Activated CD4-positive, alpha-beta memory T cell treated with anti-CD3 and anti-CD28 coated beads, Interleukin-2, amount 10 ng/mL, durations not matched to agents 7 days and 5 days (primary cell): ENCODE data around the gene DIABLO. TPM values are rescaled to one million over a fixed set of nuclear protein-coding genes. Genes with fewer than 3 reads are reported as not detected.
"Not testable (repeated sequence)": the region's sequence is repeated elsewhere in the genome, so short reads cannot be mapped to it uniquely, and the experiment has no call there.

Experiments used
- CTCF ChIA-PET: fragments of 350-600 bp; sonication (Branson Sonifier 250); formaldehyde crosslinking; loops from one replicate; lab custom pipeline; 2021; ENCODE audit warnings: antibody characterized with exemption, inconsistent platforms; lab: Charles Lee
- POLR2A ChIA-PET: fragments of 350-600 bp; sonication (Branson Sonifier 250); formaldehyde crosslinking; loops from one replicate; lab custom pipeline; 2021; ENCODE audit warnings: antibody characterized with exemption; lab: Charles Lee
- DNase-seq: peaks from one replicate; pipeline ENCODE4 v3.0.0-alpha.2; 2020
- H3K27ac Mint-ChIP-seq: one replicate; pipeline ENCODE4 v1.8.0; 2021; ENCODE audit warnings: mild to moderate bottlenecking, mixed read lengths
- H3K27me3 Mint-ChIP-seq: one replicate; pipeline ENCODE4 v1.8.0; 2021; ENCODE audit warnings: mixed read lengths
- H3K36me3 Mint-ChIP-seq: one replicate; pipeline ENCODE4 v1.8.0; 2021; ENCODE audit warnings: low read depth, mixed read lengths
- H3K4me1 Mint-ChIP-seq: one replicate; pipeline ENCODE4 v1.8.0; 2021; ENCODE audit warnings: mixed read lengths
- H3K4me3 Mint-ChIP-seq: one replicate; pipeline ENCODE4 v1.8.0; 2021; ENCODE audit warnings: mild to moderate bottlenecking, mixed read lengths
- H3K9me3 Mint-ChIP-seq: one replicate; pipeline ENCODE4 v1.8.0; 2021; ENCODE audit warnings: mixed read lengths
- total RNA-seq, 2 experiments: library from RNA; stranded (reverse); gene quantifications; one replicate each; pipeline ENCODE4 v1.2.3, GENCODE V29; 2021

DIABLO gene
- 10 to 100 TPM; 40.8 to 41.7 TPM for total RNA-seq

DNA sequence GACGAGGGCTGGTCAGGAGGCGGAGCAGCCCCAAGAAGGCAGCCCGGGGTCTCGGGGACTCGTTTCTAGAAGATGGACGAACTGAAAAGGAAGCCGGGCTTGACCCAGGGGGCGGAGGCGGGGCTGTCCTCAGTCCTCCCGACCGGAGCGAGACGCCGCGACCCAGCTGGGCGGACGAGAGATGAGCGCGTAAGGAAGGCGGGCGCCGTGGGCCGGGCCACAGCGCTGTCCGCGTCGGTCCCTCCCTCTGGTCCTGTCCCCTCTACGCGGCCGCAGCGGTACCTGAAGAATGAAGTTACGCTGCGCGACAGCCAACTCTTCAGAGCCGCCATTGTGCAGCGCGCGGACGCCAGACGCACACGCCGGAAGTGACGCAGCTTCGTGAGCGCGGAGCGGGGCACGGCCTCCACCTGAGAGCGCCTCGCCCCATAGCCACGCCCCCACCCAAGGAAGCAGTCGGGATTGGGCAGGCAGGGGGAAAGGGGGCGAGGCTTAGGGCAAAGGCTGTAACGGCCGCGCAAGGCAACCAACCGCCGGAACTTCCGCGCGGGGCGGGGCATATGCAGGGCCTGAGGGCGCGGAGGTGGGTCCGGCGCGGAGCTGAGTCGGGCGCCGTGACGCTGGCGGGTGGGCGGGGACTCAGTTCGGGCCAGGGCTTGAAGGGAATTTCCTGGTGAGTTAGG is at the start of gene DIABLO:
DIABLO (minus strand) TSS at position 370 of the 683 bp plus-strand sequence; CDS start at position 332, 38 bp downstream.
- DNase-seq: peak; percentile 100
- Mint-ChIP-seq H3K27ac (peak within 1 kb of the TSS; percentile 86), H3K4me1 (peaks cover 41% of the 10 kb centered on the region), H3K36me3 (peaks cover 33% of the 10 kb centered on the region), H3K27me3 (no peaks in the 10 kb centered on the region), H3K9me3 (no peaks in the 10 kb centered on the region), H3K4me3 (peak within 1 kb of the TSS; percentile 84)
- POLR2A ChIA-PET: interaction anchor here (0.6 to 5.1 kb wide), 17 partner anchors 9 to 826 kb away, joined by 3 to 86 read pairs (median 4); partner anchors contain the start of genes B3GNT4, RNF34, TMEM120B and VPS33A
- CTCF ChIA-PET: interaction anchor here (0.7 to 3.8 kb wide), 7 partner anchors 12 to 432 kb away, joined by 3 to 24 read pairs (median 4); partner anchors contain the start of gene VPS33A

DNA sequence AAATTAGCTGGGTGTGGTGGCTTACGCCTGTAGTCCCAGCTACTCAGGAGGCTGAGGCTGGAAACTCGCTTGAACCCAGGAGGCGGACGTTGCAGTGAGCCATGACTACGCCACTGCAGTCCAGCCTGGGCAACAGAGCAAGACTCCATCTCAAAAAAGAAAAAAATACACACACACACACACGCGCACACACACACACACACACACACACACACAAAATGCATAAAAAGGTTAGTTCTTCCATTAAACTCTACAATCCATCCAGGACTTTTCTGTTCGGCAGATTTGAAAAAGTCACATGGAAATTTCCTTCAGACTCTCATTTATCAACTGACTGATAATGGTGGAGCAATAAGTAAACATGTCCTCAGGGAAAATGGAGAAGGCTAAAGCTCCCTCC is 49.6 kb upstream of the DIABLO start:
- ChIA-PET POLR2A (no interaction called here), CTCF (interaction anchor here (0.6 kb wide), 1 partner anchor 16 kb away, joined by 3 read pairs; no protein-coding TSS in a partner anchor)
- H3K4me1 Mint-ChIP-seq: no peaks in the 10 kb centered on the region
- H3K27me3 Mint-ChIP-seq: no peaks in the 10 kb centered on the region
- no peak overlapping the region for H3K27ac Mint-ChIP-seq
- no peak overlapping the region for H3K4me3 Mint-ChIP-seq
- no peak for DNase-seq
- no peaks in the 10 kb centered on the region for H3K9me3 Mint-ChIP-seq
- peaks cover 21% of the 10 kb centered on the region for H3K36me3 Mint-ChIP-seq

DNA sequence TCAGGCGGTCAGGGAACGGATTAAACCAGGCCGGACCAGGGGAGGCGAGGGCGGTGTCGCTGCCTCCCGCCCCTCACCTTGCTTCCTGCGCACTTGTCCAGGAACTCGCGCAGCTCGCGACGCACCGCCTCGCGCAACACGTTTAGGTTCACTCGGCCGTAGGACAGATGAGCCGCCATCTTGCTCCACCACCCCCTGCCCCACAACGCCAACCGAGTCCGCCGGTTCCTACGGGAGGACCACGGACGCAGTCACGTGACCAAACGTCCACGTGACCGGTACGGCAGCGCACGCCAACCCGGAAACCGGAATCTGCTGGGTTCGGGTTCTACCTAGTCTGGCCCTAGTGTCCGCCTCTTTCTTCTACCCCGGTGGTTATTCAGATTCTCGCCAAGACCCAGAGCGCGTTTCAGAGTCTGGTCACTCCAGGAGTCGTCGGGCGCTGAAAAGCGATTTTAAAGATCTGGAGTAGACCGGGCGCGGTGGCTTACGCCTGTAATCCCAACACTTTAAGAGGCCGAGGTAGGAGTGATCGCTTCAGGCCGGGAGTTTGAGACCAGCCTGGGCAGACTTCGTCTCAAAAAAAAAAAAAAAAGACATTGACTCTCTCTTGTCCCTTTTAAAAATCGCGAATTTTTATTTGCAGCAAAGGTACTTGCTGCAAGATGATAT is 40.5 kb upstream of the DIABLO start, which contains the start of gene VPS33A:
VPS33A (minus strand) TSS at position 265 of the 672 bp plus-strand sequence; CDS start at position 179, 86 bp downstream.
- Mint-ChIP-seq H3K9me3 (no peaks in the 10 kb centered on the region), H3K36me3 (peaks cover 21% of the 10 kb centered on the region), H3K27me3 (peaks cover 3% of the 10 kb centered on the region), H3K4me1 (peaks cover 26% of the 10 kb centered on the region), H3K4me3 (peak within 1 kb of the TSS; percentile 94), H3K27ac (peak within 1 kb of the TSS; percentile 97)
- peak; percentile 96 for DNase-seq
- CTCF ChIA-PET: interaction anchor here (0.7 to 2.5 kb wide), 15 partner anchors 9 to 472 kb away, joined by 3 to 24 read pairs (median 4); partner anchors contain the start of gene DIABLO
- POLR2A ChIA-PET: interaction anchor here (0.6 to 4.4 kb wide), 14 partner anchors 16 to 1361 kb away, joined by 3 to 50 read pairs (median 3); partner anchors contain the start of genes DIABLO, KNTC1, RSRC2 and ZCCHC8

DNA sequence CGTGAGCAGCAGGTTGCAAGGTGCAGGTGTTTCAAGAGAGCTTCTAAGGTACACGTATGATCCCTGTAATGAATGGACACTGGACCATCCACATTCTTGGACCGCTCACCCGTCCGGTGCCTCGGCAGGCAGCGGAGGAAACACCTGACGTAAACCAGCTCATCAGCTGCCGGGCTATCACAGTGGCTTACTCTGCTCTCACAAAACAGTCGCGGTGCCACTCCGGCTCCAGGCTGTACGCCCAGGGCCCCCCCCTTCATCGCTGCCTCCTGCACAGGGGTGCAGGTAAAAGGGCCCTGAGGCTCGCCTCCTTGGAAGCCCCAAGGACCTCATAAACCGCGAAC is 40.0 kb upstream of the DIABLO start:
- Mint-ChIP-seq H3K4me1 (peaks cover 26% of the 10 kb centered on the region), H3K27ac (peak overlapping the region; percentile 97), H3K27me3 (peaks cover 3% of the 10 kb centered on the region), H3K36me3 (peaks cover 26% of the 10 kb centered on the region), H3K4me3 (peak overlapping the region; percentile 94), H3K9me3 (no peaks in the 10 kb centered on the region)
- ChIA-PET CTCF (interaction anchor here (0.9 to 2.5 kb wide), 3 partner anchors 9 to 70 kb away, joined by 3 to 24 read pairs (median 3); partner anchors contain the start of gene DIABLO), POLR2A (interaction anchor here (0.9 to 4.4 kb wide), 7 partner anchors 15 to 261 kb away, joined by 3 to 50 read pairs (median 6); partner anchors contain the start of genes DIABLO, KNTC1, RSRC2 and ZCCHC8)
- no peak for DNase-seq

DNA sequence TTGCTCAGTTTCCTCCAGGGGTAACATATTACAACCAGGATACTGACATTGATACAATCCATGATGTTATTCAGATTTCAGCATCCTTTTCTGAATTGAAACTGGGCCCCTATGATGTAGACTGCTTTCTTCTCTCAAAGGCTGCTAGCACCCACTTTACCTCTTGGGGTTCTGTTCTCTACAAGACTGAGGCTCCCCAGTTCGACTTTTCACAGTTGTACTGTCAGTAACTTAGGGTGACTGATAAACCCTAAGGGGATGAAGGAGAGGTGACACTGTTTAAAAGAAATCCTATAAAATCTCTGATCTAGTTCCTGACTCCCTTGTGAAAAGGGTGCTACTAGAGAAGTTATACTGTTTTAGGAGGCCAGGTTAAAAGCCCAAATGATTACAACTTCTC is 39.6 kb upstream of the DIABLO start:
- ChIA-PET CTCF (interaction anchor here (0.9 to 2.5 kb wide), 3 partner anchors 8 to 71 kb away, joined by 3 to 24 read pairs (median 3); partner anchors contain the start of gene DIABLO), POLR2A (interaction anchor here (0.9 to 4.4 kb wide), 7 partner anchors 15 to 261 kb away, joined by 3 to 50 read pairs (median 6); partner anchors contain the start of genes DIABLO, KNTC1, RSRC2 and ZCCHC8)
- H3K4me1 Mint-ChIP-seq: peaks cover 26% of the 10 kb centered on the region

DNA sequence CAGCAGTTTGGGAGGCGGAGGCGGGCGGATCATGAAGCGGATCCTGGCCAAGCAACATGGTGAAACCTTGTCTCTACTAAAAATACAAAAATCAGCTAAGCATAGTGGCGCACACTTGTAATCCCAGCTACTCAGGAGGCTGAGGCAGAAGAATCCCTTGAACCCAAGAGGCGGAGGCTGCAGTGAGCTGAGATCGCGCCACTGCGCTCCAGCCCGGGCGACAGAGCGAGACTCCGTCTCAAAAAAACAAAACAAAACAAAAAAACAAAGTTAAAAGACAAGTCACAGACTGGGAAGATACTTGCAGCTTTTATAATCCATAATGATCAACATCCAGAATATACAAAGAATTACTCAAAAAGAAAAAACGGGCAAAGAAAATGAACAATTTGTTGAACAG is 34.9 kb upstream of the DIABLO start:
- H3K4me3 Mint-ChIP-seq, DNase-seq, H3K27ac Mint-ChIP-seq, POLR2A ChIA-PET, H3K27me3 Mint-ChIP-seq, H3K9me3 Mint-ChIP-seq: not testable (repeated sequence)
- Mint-ChIP-seq H3K4me1 (peaks cover 22% of the 10 kb centered on the region), H3K36me3 (peaks cover 50% of the 10 kb centered on the region)
- CTCF ChIA-PET: interaction anchor here (1.5 kb wide), 1 partner anchor 10 kb away, joined by 5 read pairs; no protein-coding TSS in a partner anchor

More for the DNA sequence above, 39.6 kb upstream of the DIABLO start:
- Mint-ChIP-seq H3K27me3 (peaks cover 3% of the 10 kb centered on the region), H3K9me3 (no peaks in the 10 kb centered on the region), H3K27ac (peak overlapping the region; percentile 97), H3K36me3 (peaks cover 28% of the 10 kb centered on the region), H3K4me3 (peak overlapping the region; percentile 94)
- DNase-seq: no peak

DNA sequence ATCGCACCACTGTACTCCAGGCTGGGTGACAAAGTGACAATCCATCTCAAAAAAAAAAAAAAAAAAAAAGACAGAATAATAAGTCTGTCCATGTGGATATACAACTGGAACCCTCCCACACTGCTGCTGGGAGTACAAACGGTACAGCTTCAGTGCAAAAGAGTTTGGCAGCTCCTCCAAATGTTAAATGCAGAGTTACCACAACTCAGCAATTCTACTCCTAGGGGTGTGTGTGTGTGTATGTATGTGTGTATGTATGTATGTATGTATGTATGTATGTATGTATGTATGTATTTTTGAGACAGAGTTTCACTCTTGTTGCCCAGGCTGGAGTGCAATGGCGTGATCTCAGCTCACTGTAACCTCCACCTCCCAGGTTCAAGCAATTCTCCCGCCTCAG is 33.1 kb upstream of the DIABLO start:
- CTCF ChIA-PET: interaction anchor here (0.6 to 0.7 kb wide), 2 partner anchors 16 to 20 kb away, joined by 3 read pairs; no protein-coding TSS in a partner anchor
- not testable (repeated sequence) for H3K4me1 Mint-ChIP-seq, H3K9me3 Mint-ChIP-seq

DNA sequence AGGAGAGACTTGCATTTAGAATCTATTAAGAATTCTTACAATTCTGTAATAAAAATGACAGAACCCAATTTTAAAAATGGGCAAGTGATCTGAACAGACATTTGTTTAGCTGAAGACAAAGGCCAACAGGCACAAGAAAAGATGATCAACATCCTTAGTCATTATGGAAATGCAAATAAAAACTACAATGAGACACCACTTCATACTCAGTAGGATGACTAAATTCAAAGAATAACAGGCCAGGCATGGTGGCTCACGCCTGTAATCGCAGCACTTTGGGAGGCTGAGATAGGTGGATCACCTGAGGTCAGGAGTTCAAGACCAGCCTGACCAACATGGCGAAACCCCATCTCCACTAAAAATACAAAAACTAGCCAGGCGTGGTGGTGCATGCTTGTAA is 32.6 kb upstream of the DIABLO start:
- H3K36me3 Mint-ChIP-seq: peaks cover 47% of the 10 kb centered on the region
- DNase-seq, CTCF ChIA-PET, H3K4me1 Mint-ChIP-seq, POLR2A ChIA-PET, H3K9me3 Mint-ChIP-seq, H3K27ac Mint-ChIP-seq, H3K4me3 Mint-ChIP-seq, H3K27me3 Mint-ChIP-seq: not testable (repeated sequence)

More for the DNA sequence above, 33.1 kb upstream of the DIABLO start:
- POLR2A ChIA-PET, H3K27me3 Mint-ChIP-seq, H3K27ac Mint-ChIP-seq, DNase-seq, H3K4me3 Mint-ChIP-seq: not testable (repeated sequence)
- H3K36me3 Mint-ChIP-seq: peaks cover 50% of the 10 kb centered on the region

DNA sequence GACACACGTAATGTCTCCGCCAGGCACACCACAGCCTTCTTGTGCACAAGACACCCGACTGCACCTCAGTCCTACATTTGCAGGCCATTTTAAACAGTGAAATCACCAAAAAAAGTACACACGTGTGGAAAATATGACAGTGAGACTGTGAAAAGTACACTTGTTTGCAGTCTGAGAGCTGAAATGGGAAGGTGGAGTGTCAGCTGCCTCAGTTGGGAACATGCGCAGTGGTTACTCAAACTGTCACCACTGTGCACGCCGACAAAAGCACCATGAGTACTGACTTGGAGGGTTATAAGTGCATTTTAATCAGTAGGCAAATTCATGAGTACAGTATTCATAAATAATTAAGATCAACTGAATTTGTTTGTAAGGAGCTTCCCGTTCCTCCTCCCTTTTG is 24.7 kb upstream of the DIABLO start:
- ChIA-PET POLR2A (interaction anchor here (1.0 kb wide), 1 partner anchor 15 kb away, joined by 3 read pairs; no protein-coding TSS in a partner anchor), CTCF (interaction anchor here (2.1 kb wide), 1 partner anchor 10 kb away, joined by 5 read pairs; no protein-coding TSS in a partner anchor)
- Mint-ChIP-seq H3K4me1 (peaks cover 5% of the 10 kb centered on the region), H3K36me3 (peaks cover 16% of the 10 kb centered on the region), H3K4me3 (no peak overlapping the region), H3K9me3 (no peaks in the 10 kb centered on the region), H3K27me3 (no peaks in the 10 kb centered on the region), H3K27ac (no peak overlapping the region)
- no peak for DNase-seq

DNA sequence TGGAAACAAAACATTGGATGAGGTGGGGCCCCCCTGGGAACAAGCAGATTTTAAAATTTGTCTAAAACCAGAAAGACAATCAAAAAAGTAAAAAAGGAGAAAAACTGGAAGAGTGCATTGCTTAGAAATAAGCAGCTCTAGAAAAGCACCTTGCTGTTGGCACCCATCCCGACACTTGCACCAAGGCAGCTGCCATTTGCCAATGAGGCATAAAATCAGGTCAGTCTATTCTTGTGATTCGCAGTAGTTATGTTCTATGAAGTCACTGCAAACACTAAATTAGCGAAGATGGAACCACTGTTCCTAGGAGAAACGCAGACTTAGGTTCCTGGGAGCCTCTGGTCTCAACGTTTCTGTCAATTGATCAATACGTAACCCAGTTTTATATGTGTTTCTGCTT is 24.2 kb upstream of the DIABLO start:
- Mint-ChIP-seq H3K4me3 (no peak overlapping the region), H3K27me3 (no peaks in the 10 kb centered on the region), H3K4me1 (peaks cover 6% of the 10 kb centered on the region), H3K27ac (no peak overlapping the region), H3K9me3 (no peaks in the 10 kb centered on the region), H3K36me3 (peaks cover 16% of the 10 kb centered on the region)
- POLR2A ChIA-PET: no interaction called here
- DNase-seq: no peak
- CTCF ChIA-PET: interaction anchor here (2.1 kb wide), 1 partner anchor 11 kb away, joined by 5 read pairs; no protein-coding TSS in a partner anchor

DNA sequence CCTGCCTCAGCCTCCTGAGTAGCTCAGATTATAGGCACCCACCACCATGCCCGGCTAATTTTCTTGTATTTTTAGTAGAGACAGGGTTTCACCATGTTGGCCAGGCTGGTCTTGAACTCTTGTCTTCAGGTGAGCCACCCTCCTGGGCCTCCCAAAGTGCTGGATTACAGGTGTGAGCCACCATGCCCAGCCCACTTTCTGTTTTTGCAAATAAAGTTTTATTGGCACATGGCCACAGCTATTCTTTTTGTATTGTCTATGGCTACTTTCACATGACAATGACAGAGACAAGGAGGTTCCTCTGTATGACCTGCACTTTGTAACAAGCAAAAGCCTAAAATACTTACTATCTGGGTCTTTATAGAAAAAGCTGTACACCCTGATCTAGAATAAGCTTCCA is 19.7 kb upstream of the DIABLO start:
- peaks cover 27% of the 10 kb centered on the region for H3K36me3 Mint-ChIP-seq
- POLR2A ChIA-PET: interaction anchor here (0.8 to 3.7 kb wide), 12 partner anchors 12 to 1356 kb away, joined by 3 to 86 read pairs (median 4); partner anchors contain the start of genes DDX55, DIABLO, KNTC1 and RSRC2

More for the DNA sequence above, 19.7 kb upstream of the DIABLO start:
- Mint-ChIP-seq H3K27ac (peak overlapping the region; percentile 96), H3K27me3 (no peaks in the 10 kb centered on the region), H3K4me3 (peak overlapping the region; percentile 70), H3K9me3 (no peaks in the 10 kb centered on the region), H3K4me1 (peaks cover 31% of the 10 kb centered on the region)
- no peak for DNase-seq
- CTCF ChIA-PET: interaction anchor here (1.0 to 2.3 kb wide), 3 partner anchors 12 to 91 kb away, joined by 4 to 14 read pairs (median 5); no protein-coding TSS in a partner anchor
